OCI-LY1 (cell line): Measurements from ENCODE around the gene TLR8.
A peak's percentile ranks its signal among the peaks of the same experiment; 100 is the strongest.

Experiments
- H2AFZ ChIP-seq: fragments of 200-600 bp; sonication (generic), shearing (Covaris generic); 2 replicates; pipeline ENCODE4 v1.6.0; 2014; ENCODE audit warnings: antibody characterized with exemption, mild to moderate bottlenecking, low read length
- H3F3A ChIP-seq: fragments of 200-600 bp; sonication (generic), shearing (Covaris generic); 2 replicates; pipeline ENCODE4 v1.6.0; 2014; ENCODE audit warnings: mild to moderate bottlenecking, antibody characterized with exemption, low read length, moderate library complexity; ENCODE audit not compliant: insufficient read depth
- H3K27ac ChIP-seq: fragments of 200-600 bp; sonication (generic); 2 replicates; pipeline ENCODE4 v1.5.1; 2014; ENCODE audit warnings: low read length, mixed run types, mild to moderate bottlenecking, low read depth; ENCODE audit not compliant: poor library complexity, severe bottlenecking
- H3K27me3 ChIP-seq: fragments of 200-600 bp; sonication (generic); 2 replicates; pipeline ENCODE4 v1.6.0; 2014; ENCODE audit warnings: antibody characterized with exemption, mild to moderate bottlenecking, low read length, moderate library complexity; ENCODE audit not compliant: insufficient read depth
- H3K36me3 ChIP-seq: fragments of 200-600 bp; sonication (generic); 2 replicates; pipeline ENCODE4 v1.6.1; 2014; ENCODE audit warnings: mild to moderate bottlenecking, antibody characterized with exemption, low read length, moderate library complexity, mixed read lengths; ENCODE audit not compliant: insufficient read depth
- H3K4me1 ChIP-seq: fragments of 200-600 bp; sonication (generic); 2 replicates; pipeline ENCODE4 v1.5.1; 2014; ENCODE audit warnings: mild to moderate bottlenecking, low read length, moderate library complexity; ENCODE audit not compliant: insufficient read depth, severe bottlenecking
- H3K4me2 ChIP-seq: fragments of 200-600 bp; sonication (generic), shearing (Covaris generic); 2 replicates; pipeline ENCODE4 v1.6.1; 2014; ENCODE audit warnings: low read length
- H3K4me3 ChIP-seq: fragments of 200-600 bp; sonication (generic); 2 replicates; pipeline ENCODE4 v1.5.1; 2014; ENCODE audit warnings: low read length, low read depth, mild to moderate bottlenecking, mixed read lengths; ENCODE audit not compliant: poor library complexity, severe bottlenecking
- H3K79me2 ChIP-seq: fragments of 200-600 bp; shearing (Covaris generic); 2 replicates; pipeline ENCODE4 v1.6.1; 2016; ENCODE audit warnings: mixed run types, low read length, mixed read lengths; ENCODE audit not compliant: insufficient read depth
- H3K9ac ChIP-seq: fragments of 200-600 bp; sonication (generic), shearing (Covaris generic); 2 replicates; pipeline ENCODE4 v1.6.1; 2014; ENCODE audit warnings: mild to moderate bottlenecking, low read length, mixed read lengths
- H3K9me2 ChIP-seq: fragments of 200-600 bp; sonication (generic), shearing (Covaris generic); 2 replicates; pipeline ENCODE4 v1.6.1; 2014; ENCODE audit warnings: low read depth, mild to moderate bottlenecking, low read length, mixed read lengths
- H3K9me3 ChIP-seq: fragments of 200-600 bp; shearing (Covaris generic); 2 replicates; pipeline ENCODE4 v1.6.1; 2014; ENCODE audit warnings: low read length, mixed read lengths
- H4K20me1 ChIP-seq: fragments of 200-600 bp; sonication (generic), shearing (Covaris generic); 2 replicates; pipeline ENCODE4 v1.6.0; 2016; ENCODE audit warnings: mild to moderate bottlenecking, low read length; ENCODE audit not compliant: insufficient read depth
- CTCF ChIP-seq: fragments of 200-600 bp; sonication (generic), shearing (Covaris generic); IDR thresholded peaks from 2 replicates; pipeline ENCODE4 v1.5.1; 2017; ENCODE audit warnings: mild to moderate bottlenecking, antibody characterized with exemption, low read length, moderate library complexity, mixed read lengths
- EZH2 ChIP-seq: fragments of 200-600 bp; sonication (generic), shearing (Covaris generic); IDR thresholded peaks from 2 replicates; pipeline ENCODE4 v1.8.0; 2017; ENCODE audit warnings: borderline replicate concordance, mixed run types, mild to moderate bottlenecking, antibody characterized with exemption, low read length, moderate library complexity, mixed read lengths

The TLR8 gene

GRCh38 chrX:12947545-12948235, 41.3 kb downstream of the TLR8 start:
- Histone ChIP-seq H3K4me2 (peak overlapping the region; percentile 95), H3K9ac (peak overlapping the region; percentile 84), H3K27ac (peak overlapping the region; percentile 100)

GRCh38 chrX:12948495-12948894, 42.1 kb downstream of the TLR8 start:
- Histone ChIP-seq H2AFZ (no peak overlapping the region), H3K4me3 (peak overlapping the region; percentile 49), H3F3A (0 out of 2 replicates have a peak, but pooled peaks cover 5% of the 10 kb centered on the region), H3K27ac (peak overlapping the region; percentile 100), H3K79me2 (no peaks in the 10 kb centered on the region), H3K9me3 (no peaks in the 10 kb centered on the region), H3K9me2 (no peaks in the 10 kb centered on the region), H3K4me1 (peaks cover 70% of the 10 kb centered on the region), H3K36me3 (no peaks in the 10 kb centered on the region), H3K4me2 (peak overlapping the region; percentile 95), H3K27me3 (no peaks in the 10 kb centered on the region), H3K9ac (peak overlapping the region; percentile 84), H4K20me1 (no peaks in the 10 kb centered on the region)
- no peak for TF ChIP-seq CTCF
- TF ChIP-seq EZH2, result no peak

More at GRCh38 chrX:12947545-12948235, 41.3 kb downstream of the TLR8 start:
- Histone ChIP-seq H3F3A (0 out of 2 replicates have a peak, but pooled peaks cover 5% of the 10 kb centered on the region), H3K27me3 (no peaks in the 10 kb centered on the region), H2AFZ (no peak overlapping the region), H3K4me1 (peaks cover 64% of the 10 kb centered on the region), H3K9me2 (no peaks in the 10 kb centered on the region), H4K20me1 (no peaks in the 10 kb centered on the region), H3K9me3 (no peaks in the 10 kb centered on the region), H3K4me3 (peak overlapping the region; percentile 42), H3K79me2 (no peaks in the 10 kb centered on the region), H3K36me3 (no peaks in the 10 kb centered on the region)
- TF ChIP-seq EZH2 (no peak), CTCF (no peak)

GRCh38 chrX:12949205-12949926, 42.9 kb downstream of the TLR8 start:
- Histone ChIP-seq H3F3A (0 out of 2 replicates have a peak, but pooled peaks cover 5% of the 10 kb centered on the region), H3K4me1 (peaks cover 74% of the 10 kb centered on the region), H3K4me3 (peak overlapping the region; percentile 49), H3K27ac (peak overlapping the region; percentile 100), H3K36me3 (no peaks in the 10 kb centered on the region), H2AFZ (no peak overlapping the region), H3K4me2 (peak overlapping the region; percentile 95), H3K9me3 (no peaks in the 10 kb centered on the region), H3K9ac (peak overlapping the region; percentile 84), H3K79me2 (no peaks in the 10 kb centered on the region), H3K27me3 (no peaks in the 10 kb centered on the region), H3K9me2 (no peaks in the 10 kb centered on the region), H4K20me1 (no peaks in the 10 kb centered on the region)
- TF ChIP-seq CTCF (no peak), EZH2 (no peak)
